Activated B cell treated with CpG ODN at 0.5 μM for 24 hours (primary cell): ENCODE results near the gene NFYC. TPM values are rescaled to one million over a fixed set of nuclear protein-coding genes. Genes with fewer than 3 reads are reported as not detected.

Experiments
- ATAC-seq: fragments of 200-7000 bp; cut with Tn5 transposase; one replicate; pipeline ENCODE4 v1.10.0; 2021; ENCODE audit warnings: low read depth, mild to moderate bottlenecking, moderate library complexity
- CTCF ChIA-PET: fragments of 350-600 bp; sonication (Branson Sonifier 250); formaldehyde crosslinking; loops from one replicate; lab custom pipeline; 2021; ENCODE audit warnings: antibody characterized with exemption; lab: Charles Lee
- POLR2A ChIA-PET: fragments of 350-600 bp; sonication (Branson Sonifier 250); formaldehyde crosslinking; loops from one replicate; lab custom pipeline; 2021; ENCODE audit warnings: antibody characterized with exemption; lab: Charles Lee
- DNase-seq: peaks from one replicate; pipeline ENCODE4 v3.0.0; 2022
- H3K27ac Mint-ChIP-seq: one replicate; pipeline ENCODE4 v1.8.0; 2020; ENCODE audit warnings: mixed read lengths
- H3K27me3 Mint-ChIP-seq: one replicate; pipeline ENCODE4 v1.8.0; 2021; ENCODE audit warnings: mixed read lengths
- H3K36me3 Mint-ChIP-seq: one replicate; pipeline ENCODE4 v1.8.0; 2021; ENCODE audit warnings: low read depth, mixed read lengths
- H3K4me1 Mint-ChIP-seq: one replicate; pipeline ENCODE4 v1.8.0; 2021; ENCODE audit warnings: mixed read lengths
- H3K4me3 Mint-ChIP-seq: one replicate; pipeline ENCODE4 v1.8.0; 2020; ENCODE audit warnings: mild to moderate bottlenecking, mixed read lengths
- H3K9me3 Mint-ChIP-seq: one replicate; pipeline ENCODE4 v1.8.0; 2020; ENCODE audit warnings: mixed read lengths
- intact Hi-C: fragments of 100-400 bp; cut with micrococcal nuclease; formaldehyde crosslinking; loops from one replicate; pipeline ENCODE4 v1.15.1; 2024
- total RNA-seq: library from RNA; stranded (reverse); gene quantifications from 2 replicates; pipeline ENCODE4 v1.2.3, GENCODE V29; 2022
- TF ChIP-seq, protein P1 (sequence below): fragments of 200-600 bp; IDR thresholded peaks from one replicate; pipeline ENCODE4 v1.8.0; 2022; ENCODE audit warnings: antibody characterized with exemption, mild to moderate bottlenecking

NFYC gene
- total RNA-seq, 1 donor from 2014 or later = 76.0 TPM

GRCh38 chr1:40652979-40653378 is 38.5 kb upstream of the NFYC start:
- Mint-ChIP-seq H3K27me3 (peaks cover 9% of the 10 kb centered on the region), H3K27ac (no peak overlapping the region), H3K9me3 (no peaks in the 10 kb centered on the region), H3K4me3 (no peak overlapping the region), H3K36me3 (no peaks in the 10 kb centered on the region), H3K4me1 (no peaks in the 10 kb centered on the region)
- ChIA-PET POLR2A (no interaction called here), CTCF (no interaction called here)
- ATAC-seq (no peak), DNase-seq (no peak)
- intact Hi-C loops = no loop called here
- TF ChIP-seq, protein P1, sequence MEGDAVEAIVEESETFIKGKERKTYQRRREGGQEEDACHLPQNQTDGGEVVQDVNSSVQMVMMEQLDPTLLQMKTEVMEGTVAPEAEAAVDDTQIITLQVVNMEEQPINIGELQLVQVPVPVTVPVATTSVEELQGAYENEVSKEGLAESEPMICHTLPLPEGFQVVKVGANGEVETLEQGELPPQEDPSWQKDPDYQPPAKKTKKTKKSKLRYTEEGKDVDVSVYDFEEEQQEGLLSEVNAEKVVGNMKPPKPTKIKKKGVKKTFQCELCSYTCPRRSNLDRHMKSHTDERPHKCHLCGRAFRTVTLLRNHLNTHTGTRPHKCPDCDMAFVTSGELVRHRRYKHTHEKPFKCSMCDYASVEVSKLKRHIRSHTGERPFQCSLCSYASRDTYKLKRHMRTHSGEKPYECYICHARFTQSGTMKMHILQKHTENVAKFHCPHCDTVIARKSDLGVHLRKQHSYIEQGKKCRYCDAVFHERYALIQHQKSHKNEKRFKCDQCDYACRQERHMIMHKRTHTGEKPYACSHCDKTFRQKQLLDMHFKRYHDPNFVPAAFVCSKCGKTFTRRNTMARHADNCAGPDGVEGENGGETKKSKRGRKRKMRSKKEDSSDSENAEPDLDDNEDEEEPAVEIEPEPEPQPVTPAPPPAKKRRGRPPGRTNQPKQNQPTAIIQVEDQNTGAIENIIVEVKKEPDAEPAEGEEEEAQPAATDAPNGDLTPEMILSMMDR = no peak

GRCh38 chr1:40653851-40654537 is 37.5 kb upstream of the NFYC start:
- no peaks in the 10 kb centered on the region for H3K9me3 Mint-ChIP-seq
- intact Hi-C loops = no loop called here
- no peaks in the 10 kb centered on the region for H3K36me3 Mint-ChIP-seq
- peaks cover 9% of the 10 kb centered on the region for H3K27me3 Mint-ChIP-seq
- POLR2A ChIA-PET = no interaction called here
- no peak for DNase-seq
- CTCF ChIA-PET = no interaction called here
- H3K4me3 Mint-ChIP-seq = no peak overlapping the region
- H3K27ac Mint-ChIP-seq = no peak overlapping the region
- TF ChIP-seq, protein P1 = no peak
- ATAC-seq = no peak
- no peaks in the 10 kb centered on the region for H3K4me1 Mint-ChIP-seq

GRCh38 chr1:40657046-40657445 is 34.5 kb upstream of the NFYC start:
- DNase-seq (no peak), ATAC-seq (no peak)
- H3K36me3 Mint-ChIP-seq = no peaks in the 10 kb centered on the region
- ChIA-PET POLR2A (no interaction called here), CTCF (no interaction called here)
- H3K27me3 Mint-ChIP-seq = peaks cover 6% of the 10 kb centered on the region
- no peak overlapping the region for H3K27ac Mint-ChIP-seq
- TF ChIP-seq, protein P1 = no peak
- H3K4me1 Mint-ChIP-seq = no peaks in the 10 kb centered on the region
- H3K9me3 Mint-ChIP-seq = no peaks in the 10 kb centered on the region
- intact Hi-C loops = no loop called here
- H3K4me3 Mint-ChIP-seq = no peak overlapping the region

DNA sequence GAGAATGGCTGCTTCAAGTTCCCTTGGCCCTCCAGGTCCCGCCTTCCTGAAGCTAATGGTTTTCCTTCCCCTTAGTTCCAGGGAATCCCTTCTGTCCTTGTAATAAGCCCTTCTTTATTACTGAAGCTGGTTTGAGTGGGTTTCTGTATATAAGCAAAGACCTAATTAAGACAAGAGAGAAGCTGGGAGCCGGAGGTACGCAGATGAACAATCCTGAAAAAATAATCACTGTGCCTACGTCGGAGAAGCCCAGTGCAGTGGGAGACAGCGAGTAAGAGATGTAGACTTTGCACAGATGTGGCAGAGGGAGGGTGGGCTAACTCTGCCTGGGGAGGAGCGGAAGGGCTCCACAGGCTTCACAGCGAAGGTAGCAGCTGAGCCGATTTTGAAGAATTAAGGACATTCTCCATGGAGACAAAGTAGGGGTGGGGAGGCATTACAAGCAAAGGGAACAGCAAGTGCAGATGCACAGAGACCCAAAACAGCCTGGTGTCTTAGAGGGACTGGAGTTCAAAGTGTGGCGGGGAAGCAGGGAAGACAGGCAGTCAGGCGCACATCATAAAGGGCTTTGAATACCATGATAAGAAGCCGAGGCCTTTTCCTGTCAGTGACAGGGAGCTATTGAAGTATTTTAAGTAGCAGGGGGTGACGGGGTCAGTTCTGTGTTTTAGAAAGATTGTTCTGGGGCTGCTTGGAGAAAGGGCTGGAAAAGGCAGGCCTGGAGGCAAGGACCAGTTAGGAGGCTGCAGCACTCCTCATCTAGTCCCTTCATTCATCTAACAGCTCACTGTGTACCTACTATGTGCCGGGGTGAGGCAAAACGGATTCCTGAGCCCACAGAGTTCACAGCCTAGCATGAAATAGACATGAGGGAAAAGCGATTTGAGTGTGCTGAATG is 32.5 kb upstream of the NFYC start:
- Mint-ChIP-seq H3K4me3 (no peak overlapping the region), H3K27ac (no peak overlapping the region), H3K27me3 (peaks cover 6% of the 10 kb centered on the region), H3K4me1 (peaks cover 11% of the 10 kb centered on the region), H3K9me3 (no peaks in the 10 kb centered on the region), H3K36me3 (no peaks in the 10 kb centered on the region)
- ChIA-PET POLR2A (no interaction called here), CTCF (interaction anchor here (0.5 kb wide), 1 partner anchor 1077 kb away, joined by 3 read pairs; no protein-coding TSS in a partner anchor)
- ATAC-seq (no peak), DNase-seq (no peak)
- TF ChIP-seq, protein P1 = no peak
- intact Hi-C loops = no loop called here

GRCh38 chr1:40659649-40659947 is 31.9 kb upstream of the NFYC start:
- DNase-seq (no peak), ATAC-seq (no peak)
- no peaks in the 10 kb centered on the region for H3K36me3 Mint-ChIP-seq
- TF ChIP-seq, protein P1 = no peak
- peaks cover 2% of the 10 kb centered on the region for H3K27me3 Mint-ChIP-seq
- no peak overlapping the region for H3K27ac Mint-ChIP-seq
- intact Hi-C loops = no loop called here
- ChIA-PET POLR2A (no interaction called here), CTCF (interaction anchor here (0.5 kb wide), 1 partner anchor 1078 kb away, joined by 3 read pairs; no protein-coding TSS in a partner anchor)
- no peak overlapping the region for H3K4me3 Mint-ChIP-seq
- H3K4me1 Mint-ChIP-seq = peaks cover 16% of the 10 kb centered on the region
- no peaks in the 10 kb centered on the region for H3K9me3 Mint-ChIP-seq
